ENCODE measurements around the gene C2.
"Not testable (repeated sequence)": the region's sequence is repeated elsewhere in the genome, so short reads cannot be mapped to it uniquely, and the experiment has no call there.

The C2 gene

GRCh38 chr6:31980195-31980876 lies 52.8 kb downstream of the C2 start:
- H3K4me3 ChIP-seq (ENCODE audit: low read length); H3K4me1 ChIP-seq (ENCODE audit: control insufficient read depth, insufficient read depth, low read length); H3K9ac ChIP-seq (ENCODE audit: low read length); H3K27me3 ChIP-seq (ENCODE audit: control insufficient read depth, insufficient read depth, low read length); H3K27ac ChIP-seq (ENCODE audit: low read depth, low read length); H3K36me3 ChIP-seq (ENCODE audit: control insufficient read depth, insufficient read depth, low read length): not testable (repeated sequence)

GRCh38 chr6:31980998-31981397 lies 53.5 kb downstream of the C2 start:
- H3K9ac ChIP-seq (ENCODE audit: low read length); H3K4me1 ChIP-seq (ENCODE audit: control insufficient read depth, insufficient read depth, low read length); H3K36me3 ChIP-seq (ENCODE audit: control insufficient read depth, insufficient read depth, low read length); H3K4me3 ChIP-seq (ENCODE audit: low read length); H3K27ac ChIP-seq (ENCODE audit: low read depth, low read length); H3K27me3 ChIP-seq (ENCODE audit: control insufficient read depth, insufficient read depth, low read length): not testable (repeated sequence)

GRCh38 chr6:31981744-31982143 lies 54.2 kb downstream of the C2 start, which contains the start of gene C4A:
TSS of gene C4A (plus strand) at chr6:31982057. CDS start at chr6:31982108, 51 bp downstream.
- H3K27me3 ChIP-seq (ENCODE audit: control insufficient read depth, insufficient read depth, low read length); H3K36me3 ChIP-seq (ENCODE audit: control insufficient read depth, insufficient read depth, low read length): not testable (repeated sequence)

GRCh38 chr6:31989363-31989762 lies 61.8 kb downstream of the C2 start:
- not testable (repeated sequence) for H3K27me3 ChIP-seq (ENCODE audit: control insufficient read depth, insufficient read depth, low read length); H3K27ac ChIP-seq (ENCODE audit: low read depth, low read length); H3K4me3 ChIP-seq (ENCODE audit: low read length); H3K36me3 ChIP-seq (ENCODE audit: control insufficient read depth, insufficient read depth, low read length); H3K9ac ChIP-seq (ENCODE audit: low read length); H3K4me1 ChIP-seq (ENCODE audit: control insufficient read depth, insufficient read depth, low read length)

More at GRCh38 chr6:31981744-31982143, 54.2 kb downstream of the C2 start, which contains the start of gene C4A:
- not testable (repeated sequence) for H3K4me3 ChIP-seq (ENCODE audit: low read length); H3K9ac ChIP-seq (ENCODE audit: low read length); H3K4me1 ChIP-seq (ENCODE audit: control insufficient read depth, insufficient read depth, low read length); H3K27ac ChIP-seq (ENCODE audit: low read depth, low read length)

- H3K4me3 ChIP-seq (ENCODE audit: low read length); H3K27ac ChIP-seq (ENCODE audit: low read depth, low read length); H3K9ac ChIP-seq (ENCODE audit: low read length); H3K36me3 ChIP-seq (ENCODE audit: control insufficient read depth, insufficient read depth, low read length); H3K27me3 ChIP-seq (ENCODE audit: control insufficient read depth, insufficient read depth, low read length); H3K4me1 ChIP-seq (ENCODE audit: control insufficient read depth, insufficient read depth, low read length): not testable (repeated sequence)
Observed at GRCh38 chr6:31994421-31994820, 66.9 kb downstream of the C2 start.
